GM12872 (cell line): ENCODE results near the gene OCSTAMP.

ENCODE experiments used
- CTCF ChIP-seq: IDR thresholded peaks from 3 replicates; pipeline ENCODE4 v1.5.1; 2011; ENCODE audit warnings: low read depth, mild to moderate bottlenecking, low read length, moderate library complexity; ENCODE audit not compliant: insufficient read depth

The OCSTAMP gene

GRCh38 chr20:46523108-46523507 is 27.3 kb downstream of the OCSTAMP start:
- TF ChIP-seq CTCF, result no peak

DNA sequence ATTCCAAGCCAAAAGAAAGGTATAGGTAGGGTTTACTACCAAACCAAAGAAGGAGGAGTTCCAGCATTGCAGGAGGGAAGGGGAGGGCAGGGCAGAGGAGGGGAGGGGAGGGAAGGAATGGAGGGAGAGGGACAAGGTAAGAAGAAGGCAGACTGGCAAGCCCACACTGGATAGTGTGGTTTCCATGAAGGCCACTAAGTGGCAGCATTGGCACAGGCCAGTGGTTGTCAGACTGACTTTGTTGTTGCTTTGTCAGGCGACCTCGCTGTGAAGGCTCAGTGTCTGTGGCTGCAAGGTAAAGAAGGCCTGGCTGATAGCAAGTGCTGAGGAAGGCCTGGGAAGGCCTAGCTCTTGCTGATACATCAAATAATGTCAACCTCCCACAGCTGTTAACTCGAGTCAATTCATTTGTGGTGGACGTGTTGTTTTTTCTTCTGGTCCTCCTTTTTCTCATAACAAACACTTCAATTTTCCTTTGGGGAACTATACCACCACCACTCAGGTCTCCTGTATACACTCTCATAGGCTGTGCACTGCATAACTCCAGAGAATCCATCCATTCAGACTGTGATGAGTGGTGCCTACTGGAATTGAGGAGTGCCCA is 29.4 kb downstream of the OCSTAMP start:
- peak; percentile 94 for TF ChIP-seq CTCF

DNA sequence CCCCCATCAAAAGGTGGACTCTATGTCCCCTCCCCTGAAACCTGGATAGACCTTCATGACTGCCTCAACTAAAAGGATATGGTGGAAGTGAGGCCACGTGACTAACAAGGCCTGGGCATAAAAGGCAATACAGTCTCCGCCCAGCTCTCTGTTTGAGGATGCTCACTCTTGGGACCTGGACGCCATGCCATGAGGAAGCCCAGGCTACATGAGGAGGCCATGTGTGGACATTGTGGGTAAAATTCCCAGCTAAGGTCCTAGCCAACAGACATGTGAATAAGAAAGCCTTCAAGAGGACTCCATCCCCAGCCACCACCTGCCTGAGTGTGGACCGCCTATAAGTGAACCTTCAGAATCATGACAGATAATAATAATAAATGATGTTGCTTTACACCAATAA is 29.9 kb downstream of the OCSTAMP start:
- no peak for TF ChIP-seq CTCF

DNA sequence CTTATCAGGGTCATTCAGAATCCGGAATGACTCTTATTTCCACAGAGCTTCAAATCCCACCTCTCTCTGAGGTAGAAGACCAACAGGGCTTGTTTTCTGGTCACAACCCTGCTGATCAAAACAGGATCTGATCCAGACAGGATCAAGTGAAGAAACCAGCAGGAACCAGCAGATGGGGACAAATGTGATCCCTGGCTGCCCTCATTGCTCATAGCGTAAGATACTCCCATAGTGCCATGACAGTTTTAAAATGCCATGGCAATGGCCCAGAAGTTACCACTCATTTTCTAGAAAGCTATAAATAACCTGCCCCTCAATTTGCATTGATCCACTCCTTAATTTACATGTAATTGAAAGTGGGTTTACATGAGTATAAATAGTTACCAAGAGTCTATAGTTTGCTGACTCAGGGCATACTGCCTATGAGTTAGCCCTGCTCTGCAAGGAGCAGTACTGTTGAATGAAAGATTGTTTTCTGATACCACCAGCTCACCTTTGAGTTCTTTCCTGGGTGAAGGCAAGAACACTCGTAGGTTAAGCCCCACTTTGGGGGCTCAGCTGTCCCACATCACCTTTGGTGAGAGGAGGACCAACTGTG is 30.9 kb downstream of the OCSTAMP start:
- no peak for TF ChIP-seq CTCF

DNA sequence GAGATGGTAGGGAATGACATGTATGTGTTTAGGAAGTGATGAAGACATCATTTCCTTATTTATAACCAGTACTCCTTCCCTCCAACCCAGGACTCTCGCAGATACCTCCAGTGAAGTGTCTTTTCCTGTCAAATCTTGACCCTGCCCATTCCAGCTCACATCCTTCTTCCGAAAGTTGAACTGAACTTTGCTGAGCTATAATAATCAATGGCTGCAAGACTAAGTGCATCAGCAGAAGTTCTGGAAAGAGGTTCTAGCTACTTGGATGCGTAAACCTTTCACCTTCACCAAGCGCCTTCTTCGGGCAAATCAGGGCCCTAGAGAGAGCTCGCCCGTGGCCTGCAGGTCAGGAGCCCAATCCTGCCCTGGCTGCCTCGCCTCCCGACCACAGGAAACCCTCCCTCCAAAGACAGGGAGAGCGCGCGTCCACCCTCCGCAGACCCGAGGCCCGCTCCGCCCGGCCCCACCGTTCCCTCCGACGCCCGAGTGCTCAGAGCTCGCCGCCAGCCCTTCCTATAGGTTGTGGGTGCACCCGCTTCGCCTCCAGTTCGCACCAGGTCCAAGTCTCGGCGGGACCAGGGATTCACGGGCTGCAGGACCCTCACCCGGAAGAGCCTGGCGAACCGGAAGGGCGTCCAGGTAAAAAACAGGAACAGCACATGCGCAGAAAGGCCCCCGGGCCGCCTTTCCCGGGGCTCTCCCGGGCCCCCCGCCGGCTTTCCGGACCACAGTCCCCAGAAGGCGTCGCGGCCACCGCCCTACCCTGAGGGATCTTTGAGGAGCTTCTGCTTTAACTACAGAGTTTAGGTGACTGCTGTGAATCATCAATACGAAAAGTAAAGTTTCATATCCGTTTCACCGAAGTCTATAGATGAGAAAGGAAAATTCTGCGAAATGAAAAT is 37.3 kb downstream of the OCSTAMP start, which contains the start of gene ZNF334:
Gene ZNF334 (minus strand): TSS at position 617 of the 902 bp plus-strand sequence. CDS start 1,457 bp downstream, outside the sequence.
- TF ChIP-seq CTCF, result no peak

- no peak for TF ChIP-seq CTCF
Observed at GRCh38 chr20:46509523-46509922, 40.9 kb downstream of the OCSTAMP start.

GRCh38 chr20:46507760-46508407 is 42.6 kb downstream of the OCSTAMP start:
- TF ChIP-seq CTCF, result no peak
